CD4-positive, alpha-beta memory T cell (primary cell): Measurements from ENCODE around the gene INPP4A. TPM values are rescaled to one million over a fixed set of nuclear protein-coding genes. Genes with fewer than 3 reads are reported as not detected.

Source experiments
- CTCF ChIA-PET: fragments of 350-600 bp; sonication (Branson Sonifier 250); formaldehyde crosslinking; loops from one replicate; lab custom pipeline; 2021; ENCODE audit warnings: inconsistent platforms; ENCODE audit not compliant: partially characterized antibody; lab: Charles Lee
- POLR2A ChIA-PET: fragments of 350-600 bp; sonication (Branson Sonifier 250); formaldehyde crosslinking; loops from one replicate; lab custom pipeline; 2021; ENCODE audit not compliant: partially characterized antibody; lab: Charles Lee
- DNase-seq, 5 donors: peaks; one replicate each; pipeline versions ENCODE4 v3.0.0 to v3.0.0-alpha.2; 2020 to 2022; ENCODE audit warnings: mixed read lengths in 1 of 5
- H3K27ac ChIP-seq: one replicate; pipeline ENCODE4 v1.7.0; 2013; ENCODE audit warnings: low read depth, low read length
- H3K27me3 ChIP-seq: 2 replicates; pipeline ENCODE4 v1.7.0; 2013; ENCODE audit warnings: mild to moderate bottlenecking, low read length, moderate library complexity; ENCODE audit not compliant: insufficient read depth
- H3K36me3 ChIP-seq: 2 replicates; pipeline ENCODE4 v1.7.0; 2013; ENCODE audit warnings: mild to moderate bottlenecking, low read length, moderate library complexity; ENCODE audit not compliant: insufficient read depth
- H3K4me1 ChIP-seq: 2 replicates; pipeline ENCODE4 v1.7.0; 2013; ENCODE audit warnings: mild to moderate bottlenecking, low read length, moderate library complexity; ENCODE audit not compliant: insufficient read depth
- H3K4me3 ChIP-seq, 2 donors: one replicate each; pipeline ENCODE4 v1.7.0; 2013; ENCODE audit warnings: low read length in 2 of 2, mild to moderate bottlenecking in 1 of 2
- H3K9me3 ChIP-seq, 2 donors: one replicate each; pipeline ENCODE4 v1.7.0; 2013; ENCODE audit warnings: low read length in 2 of 2, control low read depth in 1 of 2; ENCODE audit not compliant: control insufficient read depth in 1 of 2
- H3K27ac Mint-ChIP-seq, 7 donors: one replicate each; pipeline ENCODE4 v1.8.0; 2020 to 2021; ENCODE audit warnings: mixed read lengths in 7 of 7, mild to moderate bottlenecking in 6 of 7, inconsistent platforms in 3 of 7, moderate library complexity in 3 of 7
- H3K27me3 Mint-ChIP-seq, 2 donors: one replicate each; pipeline ENCODE4 v1.8.0; 2020 to 2021; ENCODE audit warnings: mixed read lengths in 2 of 2
- H3K36me3 Mint-ChIP-seq, 2 donors: one replicate each; pipeline ENCODE4 v1.8.0; 2020 to 2021; ENCODE audit warnings: mixed read lengths in 2 of 2, inconsistent platforms in 1 of 2, mild to moderate bottlenecking in 1 of 2
- H3K4me1 Mint-ChIP-seq, 4 donors: one replicate each; pipeline ENCODE4 v1.8.0; 2020 to 2021; ENCODE audit warnings: mixed read lengths in 4 of 4, mild to moderate bottlenecking in 1 of 4
- H3K4me3 Mint-ChIP-seq, 8 donors: one replicate each; pipeline ENCODE4 v1.8.0; 2020 to 2021; ENCODE audit warnings: mixed read lengths in 8 of 8, mild to moderate bottlenecking in 7 of 8, moderate library complexity in 6 of 8, inconsistent platforms in 3 of 8
- H3K9me3 Mint-ChIP-seq, 8 donors: one replicate each; pipeline ENCODE4 v1.8.0; 2020 to 2021; ENCODE audit warnings: mixed read lengths in 8 of 8, mild to moderate bottlenecking in 5 of 8, inconsistent platforms in 3 of 8, moderate library complexity in 1 of 8
- intact Hi-C: fragments of 100-400 bp; cut with micrococcal nuclease; formaldehyde crosslinking; loops from one replicate; pipeline ENCODE4 v1.15.1; 2023
- polyA plus RNA-seq, 2 donors: library from polyadenylated mRNA; unstranded; fragments of 300-500 nt; fragmentation: Illumina TruSeq; gene quantifications; one replicate each; pipeline ENCODE4 v1.2.3, GENCODE V29; 2021
- total RNA-seq, 2 experiments: library from RNA; stranded (reverse); gene quantifications; one replicate each; pipeline ENCODE4 v1.2.3, GENCODE V29; 2021

Gene INPP4A
- total and polyA plus RNA-seq, 4 experiments from 2014 or later = 30.5 to 133 (median 91.9) TPM

GRCh38 chr2:98577313-98577712 is 132.7 kb downstream of the INPP4A start:
- H3K27me3 ChIP-seq = no peaks in the 10 kb centered on the region
- no peak for DNase-seq
- no peaks in the 10 kb centered on the region for H3K9me3 Mint-ChIP-seq
- ChIA-PET POLR2A (no interaction called here), CTCF (interaction anchor here (1.3 kb wide), 1 partner anchor 72 kb away, joined by 3 read pairs; no protein-coding TSS in a partner anchor)
- intact Hi-C loops = no loop called here
- H3K36me3 Mint-ChIP-seq = peaks cover 56 to 84% of the 10 kb centered on the region in 2 donors
- no peaks in the 10 kb centered on the region for H3K9me3 ChIP-seq
- peaks cover 0 to 1% (median 0%) of the 10 kb centered on the region in 4 donors for H3K4me1 Mint-ChIP-seq
- no peak overlapping the region for H3K4me3 Mint-ChIP-seq
- H3K27ac Mint-ChIP-seq = peak overlapping the region in 4 of 7 donors; percentile 11 to 46 (median 30)
- peaks cover 88% of the 10 kb centered on the region for H3K36me3 ChIP-seq
- H3K27me3 Mint-ChIP-seq = no peaks in the 10 kb centered on the region
- no peaks in the 10 kb centered on the region for H3K4me1 ChIP-seq
- no peak overlapping the region for H3K27ac ChIP-seq
- H3K4me3 ChIP-seq = no peak overlapping the region

DNA sequence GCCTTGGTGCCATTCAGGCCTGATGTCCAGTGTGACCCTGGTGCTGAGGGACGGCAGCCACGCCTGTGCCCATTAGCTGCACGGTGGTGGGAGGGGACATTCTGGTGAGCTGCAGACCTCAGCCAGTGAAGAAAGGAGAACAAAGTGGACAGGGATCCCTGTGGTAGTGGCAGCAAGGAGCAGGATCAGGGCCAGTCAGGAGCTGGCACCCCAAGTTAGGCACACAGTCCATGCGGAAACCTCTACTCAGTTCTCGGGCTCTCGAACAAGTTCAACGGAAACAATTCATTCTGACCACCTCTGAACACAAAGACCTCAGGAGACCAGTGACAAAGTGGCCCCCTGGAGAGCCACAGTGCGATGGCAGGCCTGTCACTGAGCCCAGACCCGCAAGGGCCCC is 133.6 kb downstream of the INPP4A start:
- Histone ChIP-seq H3K4me1 (no peaks in the 10 kb centered on the region), H3K27me3 (no peaks in the 10 kb centered on the region), H3K4me3 (no peak overlapping the region), H3K27ac (no peak overlapping the region), H3K9me3 (no peaks in the 10 kb centered on the region), H3K36me3 (peaks cover 86% of the 10 kb centered on the region)
- intact Hi-C loops = no loop called here
- Mint-ChIP-seq H3K4me1 (peaks cover 0 to 2% (median under 1%) of the 10 kb centered on the region in 4 donors), H3K27ac (no peak overlapping the region), H3K9me3 (no peaks in the 10 kb centered on the region), H3K36me3 (peaks cover 54 to 82% of the 10 kb centered on the region in 2 donors), H3K4me3 (no peak overlapping the region), H3K27me3 (no peaks in the 10 kb centered on the region)
- no peak for DNase-seq
- ChIA-PET CTCF (interaction anchor here (1.3 kb wide), 1 partner anchor 71 kb away, joined by 3 read pairs; no protein-coding TSS in a partner anchor), POLR2A (no interaction called here)

DNA sequence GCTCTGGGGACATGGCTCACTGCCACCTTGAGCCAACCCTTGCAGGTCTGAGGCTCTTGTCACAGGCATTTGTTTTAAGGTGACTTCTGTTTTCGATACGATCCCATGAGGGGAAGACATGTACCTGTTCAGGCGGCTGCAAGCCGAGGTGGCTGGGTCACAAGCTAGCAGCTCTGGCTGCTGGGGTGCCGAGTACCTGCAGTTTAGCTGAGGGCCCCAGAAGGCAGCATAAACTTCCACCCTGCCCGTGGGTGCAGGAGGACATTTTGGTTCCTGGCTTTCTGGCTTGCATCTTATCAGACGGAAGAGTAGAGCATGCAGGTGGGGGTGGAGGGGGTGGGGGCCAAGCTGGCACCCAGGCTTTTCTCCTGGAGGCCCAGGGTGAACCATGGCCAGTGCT is 135.3 kb downstream of the INPP4A start:
- peaks cover 0 to 3% (median under 1%) of the 10 kb centered on the region in 4 donors for H3K4me1 Mint-ChIP-seq
- H3K27me3 ChIP-seq = no peaks in the 10 kb centered on the region
- no peak overlapping the region for H3K27ac ChIP-seq
- ChIA-PET POLR2A (no interaction called here), CTCF (interaction anchor here (1.3 to 1.8 kb wide), 3 partner anchors 11 to 167 kb away, joined by 3 to 7 read pairs (median 4); no protein-coding TSS in a partner anchor)
- no peak overlapping the region for H3K27ac Mint-ChIP-seq
- H3K4me3 ChIP-seq = no peak overlapping the region
- no peaks in the 10 kb centered on the region for H3K27me3 Mint-ChIP-seq
- intact Hi-C loops = no loop called here
- H3K36me3 ChIP-seq = peaks cover 88% of the 10 kb centered on the region
- DNase-seq = no peak
- H3K9me3 ChIP-seq = no peaks in the 10 kb centered on the region
- H3K4me3 Mint-ChIP-seq = no peak overlapping the region
- peaks cover 62 to 81% of the 10 kb centered on the region in 2 donors for H3K36me3 Mint-ChIP-seq
- no peaks in the 10 kb centered on the region for H3K4me1 ChIP-seq
- H3K9me3 Mint-ChIP-seq = no peaks in the 10 kb centered on the region

DNA sequence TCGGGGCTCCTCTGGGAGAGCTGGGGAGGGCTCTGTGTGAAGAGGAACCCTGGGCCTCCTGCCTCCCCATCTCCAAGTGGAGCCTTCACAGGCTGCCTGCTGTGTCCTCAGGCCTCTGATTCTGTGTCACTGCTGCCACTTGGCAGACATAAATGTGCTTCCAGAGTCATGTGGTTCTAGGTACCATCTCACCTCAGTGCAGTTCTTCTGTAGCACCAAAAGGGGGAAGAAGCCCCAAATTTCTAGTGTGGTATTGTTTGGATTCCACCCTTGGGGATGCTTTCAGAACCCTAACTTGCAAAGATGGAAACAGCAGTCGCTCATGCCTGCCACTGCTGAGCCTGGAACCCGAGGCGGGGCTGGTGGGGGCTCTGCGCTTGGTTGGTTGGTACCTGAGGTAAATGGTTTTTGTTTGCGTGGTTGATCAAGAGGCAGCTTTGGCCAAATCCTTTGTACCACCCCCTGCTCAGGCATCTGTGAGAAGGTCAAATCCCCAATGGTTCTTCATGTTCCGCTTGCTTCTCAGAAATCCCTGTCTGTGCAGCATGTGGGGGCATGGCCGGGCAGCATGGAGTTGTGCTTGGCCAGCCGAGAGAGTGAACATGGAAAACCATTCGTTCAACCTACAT is 136.1 kb downstream of the INPP4A start:
- H3K4me3 ChIP-seq = no peak overlapping the region
- ChIA-PET POLR2A (no interaction called here), CTCF (interaction anchor here (1.3 to 1.8 kb wide), 2 partner anchors 12 to 167 kb away, joined by 4 to 7 read pairs; no protein-coding TSS in a partner anchor)
- no peak overlapping the region for H3K27ac ChIP-seq
- peaks cover 64 to 79% of the 10 kb centered on the region in 2 donors for H3K36me3 Mint-ChIP-seq
- no peak overlapping the region for H3K4me3 Mint-ChIP-seq
- no peak for DNase-seq
- no peaks in the 10 kb centered on the region for H3K27me3 ChIP-seq
- no peaks in the 10 kb centered on the region for H3K9me3 ChIP-seq
- H3K4me1 Mint-ChIP-seq = peaks cover 0 to 3% (median under 1%) of the 10 kb centered on the region in 4 donors
- peaks cover 86% of the 10 kb centered on the region for H3K36me3 ChIP-seq
- no peaks in the 10 kb centered on the region for H3K9me3 Mint-ChIP-seq
- intact Hi-C loops = no loop called here
- no peaks in the 10 kb centered on the region for H3K27me3 Mint-ChIP-seq
- H3K27ac Mint-ChIP-seq = peak overlapping the region in 4 of 7 donors; percentile 1 to 63 (median 10)
- no peaks in the 10 kb centered on the region for H3K4me1 ChIP-seq

DNA sequence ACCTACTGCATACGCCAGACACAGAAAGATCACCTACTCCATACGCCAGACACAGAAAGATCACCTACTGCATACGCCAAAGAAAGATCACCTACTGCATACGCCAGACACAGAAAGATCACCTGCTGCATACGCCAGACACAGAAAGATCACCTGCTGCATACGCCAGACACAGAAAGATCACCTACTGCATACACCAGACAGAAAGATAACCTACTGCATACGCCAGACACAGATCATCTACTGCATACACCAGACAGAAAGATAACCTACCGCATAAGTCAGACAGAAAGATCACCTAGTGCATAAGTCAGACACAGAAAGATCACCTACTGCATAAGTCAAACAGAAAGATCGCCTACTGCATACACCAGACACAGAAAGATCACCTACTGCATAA is 137.9 kb downstream of the INPP4A start:
- Mint-ChIP-seq H3K27me3 (no peaks in the 10 kb centered on the region), H3K4me1 (peaks cover 0 to 3% (median 1%) of the 10 kb centered on the region in 4 donors), H3K9me3 (no peaks in the 10 kb centered on the region), H3K4me3 (no peak overlapping the region), H3K36me3 (peaks cover 59 to 82% of the 10 kb centered on the region in 2 donors), H3K27ac (peak overlapping the region in 2 of 7 donors; percentile 18 to 57)
- no peaks in the 10 kb centered on the region for H3K4me1 ChIP-seq
- peaks cover 81% of the 10 kb centered on the region for H3K36me3 ChIP-seq
- ChIA-PET POLR2A (no interaction called here), CTCF (no interaction called here)
- no peaks in the 10 kb centered on the region for H3K27me3 ChIP-seq
- no peaks in the 10 kb centered on the region for H3K9me3 ChIP-seq
- intact Hi-C loops = no loop called here
- DNase-seq = no peak
- no peak overlapping the region for H3K4me3 ChIP-seq
- no peak overlapping the region for H3K27ac ChIP-seq

- peak overlapping the region in 1 of 7 donors; percentile 58 for H3K27ac Mint-ChIP-seq
- Histone ChIP-seq H3K9me3 (no peaks in the 10 kb centered on the region), H3K4me1 (no peaks in the 10 kb centered on the region), H3K36me3 (peaks cover 80% of the 10 kb centered on the region), H3K4me3 (no peak overlapping the region), H3K27me3 (no peaks in the 10 kb centered on the region), H3K27ac (no peak overlapping the region)
- no peak for DNase-seq
- H3K4me1 Mint-ChIP-seq = peaks cover 0 to 3% (median under 1%) of the 10 kb centered on the region in 4 donors
- ChIA-PET POLR2A (no interaction called here), CTCF (interaction anchor here (1.0 kb wide), 1 partner anchor 15 kb away, joined by 3 read pairs; no protein-coding TSS in a partner anchor)
- no peak overlapping the region for H3K4me3 Mint-ChIP-seq
- intact Hi-C loops = no loop called here
- no peaks in the 10 kb centered on the region for H3K27me3 Mint-ChIP-seq
- no peaks in the 10 kb centered on the region for H3K9me3 Mint-ChIP-seq
- peaks cover 57 to 79% of the 10 kb centered on the region in 2 donors for H3K36me3 Mint-ChIP-seq
Measured at GRCh38 chr2:98583276-98583675, 138.6 kb downstream of the INPP4A start.

GRCh38 chr2:98583816-98584618 is 139.4 kb downstream of the INPP4A start:
- H3K9me3 Mint-ChIP-seq = no peaks in the 10 kb centered on the region
- no peaks in the 10 kb centered on the region for H3K4me1 ChIP-seq
- H3K36me3 ChIP-seq = peaks cover 74% of the 10 kb centered on the region
- intact Hi-C loops = no loop called here
- no peaks in the 10 kb centered on the region for H3K27me3 Mint-ChIP-seq
- no peak overlapping the region for H3K27ac ChIP-seq
- POLR2A ChIA-PET = no interaction called here
- peak overlapping the region in 1 of 7 donors; percentile 75 for H3K27ac Mint-ChIP-seq
- no peak for DNase-seq
- peaks cover 0 to 3% (median under 1%) of the 10 kb centered on the region in 4 donors for H3K4me1 Mint-ChIP-seq
- H3K36me3 Mint-ChIP-seq = peaks cover 55 to 79% of the 10 kb centered on the region in 2 donors
- H3K27me3 ChIP-seq = no peaks in the 10 kb centered on the region
- no peaks in the 10 kb centered on the region for H3K9me3 ChIP-seq
- H3K4me3 Mint-ChIP-seq = no peak overlapping the region
- CTCF ChIA-PET = interaction anchor here (1.0 kb wide), 1 partner anchor 15 kb away, joined by 3 read pairs; no protein-coding TSS in a partner anchor
- H3K4me3 ChIP-seq = no peak overlapping the region
